Stimulated activated CD8-positive, alpha-beta memory T cell treated with anti-CD3 and anti-CD28 coated beads, Interleukin-7, amount 100 ng/mL, for 48 hours (primary cell): ENCODE measurements around the gene GPR22.

ENCODE experiments used
- DNase-seq, 2 donors: peaks; one replicate each; pipeline ENCODE4 v3.0.0-alpha.2; 2020; ENCODE audit warnings: low read depth in 1 of 2; ENCODE audit errors: extremely low read depth in 1 of 2

The GPR22 gene

GRCh38 chr7:107469929-107470328 lies at the start of gene GPR22:
Gene GPR22 (plus strand): TSS chr7:107470057. CDS start chr7:107474061, 4,004 bp downstream.
- DNase-seq, result no peak

- no peak for DNase-seq
These were observed 42.4 kb upstream of the GPR22 start for GRCh38 chr7:107427462-107427861.

- DNase-seq, result no peak
These were observed 41.2 kb upstream of the GPR22 start for GRCh38 chr7:107428642-107429041.

GRCh38 chr7:107430057-107430456 lies 39.8 kb upstream of the GPR22 start:
- DNase-seq, result no peak

- DNase-seq, result no peak
These were observed 37.6 kb upstream of the GPR22 start for GRCh38 chr7:107432261-107432660.

GRCh38 chr7:107435749-107436148 lies 34.1 kb upstream of the GPR22 start:
- no peak for DNase-seq

- DNase-seq, result no peak
These were observed 30.8 kb upstream of the GPR22 start for GRCh38 chr7:107439025-107439424.

- DNase-seq, result no peak
These were observed 28.1 kb upstream of the GPR22 start for GRCh38 chr7:107441581-107442422.

- no peak for DNase-seq
These were observed 27.2 kb upstream of the GPR22 start for GRCh38 chr7:107442678-107443077.

- DNase-seq, result peak in 1 of 2 donors; percentile 10
These were observed 23.3 kb upstream of the GPR22 start for GRCh38 chr7:107446531-107446930.

- DNase-seq, result no peak
These were observed 22.9 kb upstream of the GPR22 start for GRCh38 chr7:107446988-107447387.

GRCh38 chr7:107450970-107451369 lies 18.9 kb upstream of the GPR22 start:
- no peak for DNase-seq

- no peak for DNase-seq
These were observed 16.5 kb upstream of the GPR22 start for GRCh38 chr7:107453388-107453787.

GRCh38 chr7:107461938-107462533 lies 7.8 kb upstream of the GPR22 start:
- no peak for DNase-seq

GRCh38 chr7:107463139-107464078 lies 6.4 kb upstream of the GPR22 start:
- no peak for DNase-seq

GRCh38 chr7:107464666-107465226 lies 5.1 kb upstream of the GPR22 start:
- no peak for DNase-seq

GRCh38 chr7:107467972-107468371 lies 1.9 kb upstream of the GPR22 start:
- no peak for DNase-seq

- DNase-seq, result no peak
These were observed 1.0 kb upstream of the GPR22 start for GRCh38 chr7:107468824-107469223.

GRCh38 chr7:107471292-107472070 lies 1.6 kb downstream of the GPR22 start:
- DNase-seq, result no peak

- no peak for DNase-seq
These were observed 2.3 kb downstream of the GPR22 start for GRCh38 chr7:107472116-107472515.
